GM18498 (cell line): ENCODE data around the gene MYOG.

ENCODE experiments used
- ATAC-seq: cut with Tn5 transposase; IDR thresholded peaks from one replicate; pipeline ENCODE4 v1.9.1; 2021; ENCODE audit warnings: mild to moderate bottlenecking, moderate library complexity; ENCODE audit not compliant: unreplicated experiment

MYOG gene

GRCh38 chr1:203048555-203049051 is 37.2 kb downstream of the MYOG start:
- ATAC-seq = no peak

GRCh38 chr1:203048086-203048485 is 37.7 kb downstream of the MYOG start:
- ATAC-seq = no peak

GRCh38 chr1:203046984-203047630 is 38.7 kb downstream of the MYOG start:
- ATAC-seq = no peak

GRCh38 chr1:203045821-203046594 is 39.8 kb downstream of the MYOG start:
- no peak for ATAC-seq

- no peak for ATAC-seq
Measured at GRCh38 chr1:203045336-203045735, 40.5 kb downstream of the MYOG start.

- no peak for ATAC-seq
Measured at GRCh38 chr1:203044546-203045250, 41.1 kb downstream of the MYOG start.

- ATAC-seq = no peak
Measured at GRCh38 chr1:203043830-203044545, 41.8 kb downstream of the MYOG start.

- ATAC-seq = no peak
Measured at GRCh38 chr1:203041351-203041932, 44.4 kb downstream of the MYOG start.

GRCh38 chr1:203040513-203041275 is 45.1 kb downstream of the MYOG start:
- ATAC-seq = no peak

- no peak for ATAC-seq
Measured at GRCh38 chr1:203039609-203040512, 46.0 kb downstream of the MYOG start.

GRCh38 chr1:203038891-203039608 is 46.8 kb downstream of the MYOG start:
- peak; percentile 55 for ATAC-seq

- peak; percentile 56 for ATAC-seq
Measured at GRCh38 chr1:203038217-203038741, 47.5 kb downstream of the MYOG start.

GRCh38 chr1:203037509-203038190 is 48.2 kb downstream of the MYOG start:
- no peak for ATAC-seq

- no peak for ATAC-seq
Measured at GRCh38 chr1:203036537-203036936, 49.3 kb downstream of the MYOG start.

GRCh38 chr1:203036135-203036534 is 49.7 kb downstream of the MYOG start:
- ATAC-seq = no peak

GRCh38 chr1:203035111-203036000 is 50.5 kb downstream of the MYOG start:
- no peak for ATAC-seq
